NCI-H748 (cell line): ENCODE data around the gene CCNL1.

Experiments used
- DNase-seq: peaks from one replicate; lab custom pipeline; 2025; ENCODE audit not compliant: unreplicated experiment; lab: John Stamatoyannopoulos, UW

Gene CCNL1

DNA sequence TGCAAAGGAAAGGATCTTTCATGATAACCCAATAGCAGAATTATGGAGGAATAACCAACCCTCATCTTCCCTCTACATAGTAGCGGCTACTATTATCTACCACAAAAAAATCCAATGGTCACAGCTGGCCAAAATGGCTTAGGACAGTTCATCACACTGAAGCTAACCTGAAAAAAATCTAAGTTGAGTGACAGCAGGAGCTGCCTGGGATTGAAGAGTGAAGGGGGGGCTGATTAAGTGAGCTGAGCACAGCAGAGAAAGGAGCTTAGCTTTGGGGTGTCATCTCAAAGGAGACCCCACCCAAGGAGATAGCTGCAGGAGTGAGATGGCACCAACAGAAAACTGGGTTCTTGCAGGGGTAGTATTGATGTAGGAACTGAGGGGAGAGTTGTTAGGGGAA, 33.6 kb downstream of the CCNL1 start:
- DNase-seq, result no peak

DNA sequence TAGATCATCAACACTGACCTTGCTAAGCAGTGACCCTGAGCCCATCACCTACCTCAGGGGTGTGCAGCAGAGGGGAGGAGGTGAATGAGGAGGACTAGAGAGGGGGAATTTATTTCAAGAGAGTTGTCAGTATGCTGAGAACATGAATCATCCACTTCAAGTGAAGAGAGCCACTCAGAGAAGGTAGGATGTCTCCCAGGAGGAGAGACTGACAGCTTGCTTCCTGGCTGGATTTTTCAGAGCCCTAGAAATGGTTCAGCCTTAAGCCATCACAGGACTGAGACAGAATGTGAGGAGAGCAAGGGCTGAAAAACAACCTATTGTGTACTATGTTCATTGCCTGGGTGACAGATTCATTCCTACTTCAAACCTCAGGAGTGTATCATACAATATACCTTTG, 34.8 kb downstream of the CCNL1 start:
- DNase-seq, result no peak

DNA sequence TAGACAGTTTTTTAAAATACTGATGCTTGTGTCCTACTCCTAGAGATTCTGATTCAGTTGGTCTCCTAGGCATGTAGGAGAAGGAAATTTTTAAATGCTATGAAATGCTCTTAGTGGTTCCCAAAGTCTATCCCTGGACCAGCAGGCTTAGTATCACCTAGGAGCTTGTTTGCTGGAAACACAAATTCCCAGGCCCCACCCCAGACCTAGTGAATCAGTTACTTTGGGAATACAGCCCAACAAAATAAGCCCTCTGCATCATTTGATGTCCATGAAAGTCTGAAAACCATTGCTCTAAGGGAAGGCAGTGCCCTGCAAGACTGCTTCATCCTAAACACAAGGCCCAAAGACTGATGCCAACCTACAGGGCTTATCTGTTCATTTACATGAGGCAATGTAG, 36.3 kb downstream of the CCNL1 start:
- no peak for DNase-seq

DNA sequence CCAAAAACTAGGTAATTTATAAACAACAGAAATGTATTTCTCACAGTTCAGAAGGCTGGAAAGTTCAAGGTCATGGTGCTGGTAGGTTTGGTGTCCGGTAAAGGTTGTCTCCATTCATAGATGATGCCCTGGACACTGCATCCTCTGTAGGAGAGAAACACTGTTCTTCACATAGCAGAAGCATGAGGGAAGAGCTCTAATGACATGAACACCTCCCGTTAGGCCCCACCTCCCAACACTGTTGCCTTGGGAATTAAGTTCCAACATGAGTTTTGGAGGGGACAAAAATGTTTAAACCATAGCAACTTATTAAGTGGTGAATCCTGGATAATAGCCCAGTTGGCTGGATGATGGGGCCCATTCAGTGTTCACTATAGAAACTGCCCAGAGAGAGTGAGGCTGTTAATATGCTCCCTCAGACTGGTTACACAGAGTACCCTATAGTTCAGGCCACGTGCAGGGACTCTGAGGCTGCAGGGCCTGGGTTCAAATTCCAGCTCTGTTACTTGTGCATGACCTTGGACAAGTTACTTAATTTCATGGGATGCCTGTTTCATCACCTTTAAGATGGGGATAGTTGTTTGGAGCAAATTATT, 37.0 kb downstream of the CCNL1 start:
- DNase-seq, result no peak

DNA sequence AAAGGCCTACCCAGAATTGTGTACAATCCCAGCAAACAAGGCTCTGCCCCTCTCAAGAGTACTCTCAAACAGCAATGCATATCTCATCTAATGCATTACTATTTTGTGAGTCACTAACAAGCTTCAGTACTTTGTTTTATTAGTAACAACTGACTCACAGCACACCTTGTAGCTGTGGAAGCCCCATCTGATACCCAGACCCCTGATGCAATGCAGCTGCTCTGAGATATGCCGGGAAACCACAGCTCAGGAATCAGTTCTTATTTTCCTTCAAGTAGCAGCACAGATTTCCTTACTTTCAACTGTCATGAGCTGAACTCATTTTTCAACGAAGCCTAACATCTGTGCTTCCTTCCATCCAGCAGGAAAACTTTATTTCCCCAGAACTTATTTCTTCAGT, 37.8 kb downstream of the CCNL1 start:
- no peak for DNase-seq

DNA sequence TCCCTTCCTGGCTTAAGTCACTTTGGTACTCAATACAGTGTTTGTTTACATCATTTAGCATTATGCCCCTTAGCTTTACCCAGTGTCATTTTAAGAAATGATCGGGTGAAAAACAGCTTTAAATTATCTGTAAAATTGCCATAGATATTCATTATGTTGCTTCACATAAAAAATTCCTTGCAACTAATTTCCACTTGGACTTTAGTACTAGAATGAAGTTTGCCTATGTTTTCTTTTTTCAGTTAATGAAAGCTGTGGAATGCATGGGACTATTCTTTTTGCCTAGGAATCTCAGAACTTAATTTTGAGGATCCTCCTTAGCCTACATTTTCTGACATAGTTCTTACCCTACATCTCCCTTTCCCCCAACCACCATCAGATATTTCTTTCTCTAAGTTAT, 38.4 kb downstream of the CCNL1 start:
- no peak for DNase-seq

DNA sequence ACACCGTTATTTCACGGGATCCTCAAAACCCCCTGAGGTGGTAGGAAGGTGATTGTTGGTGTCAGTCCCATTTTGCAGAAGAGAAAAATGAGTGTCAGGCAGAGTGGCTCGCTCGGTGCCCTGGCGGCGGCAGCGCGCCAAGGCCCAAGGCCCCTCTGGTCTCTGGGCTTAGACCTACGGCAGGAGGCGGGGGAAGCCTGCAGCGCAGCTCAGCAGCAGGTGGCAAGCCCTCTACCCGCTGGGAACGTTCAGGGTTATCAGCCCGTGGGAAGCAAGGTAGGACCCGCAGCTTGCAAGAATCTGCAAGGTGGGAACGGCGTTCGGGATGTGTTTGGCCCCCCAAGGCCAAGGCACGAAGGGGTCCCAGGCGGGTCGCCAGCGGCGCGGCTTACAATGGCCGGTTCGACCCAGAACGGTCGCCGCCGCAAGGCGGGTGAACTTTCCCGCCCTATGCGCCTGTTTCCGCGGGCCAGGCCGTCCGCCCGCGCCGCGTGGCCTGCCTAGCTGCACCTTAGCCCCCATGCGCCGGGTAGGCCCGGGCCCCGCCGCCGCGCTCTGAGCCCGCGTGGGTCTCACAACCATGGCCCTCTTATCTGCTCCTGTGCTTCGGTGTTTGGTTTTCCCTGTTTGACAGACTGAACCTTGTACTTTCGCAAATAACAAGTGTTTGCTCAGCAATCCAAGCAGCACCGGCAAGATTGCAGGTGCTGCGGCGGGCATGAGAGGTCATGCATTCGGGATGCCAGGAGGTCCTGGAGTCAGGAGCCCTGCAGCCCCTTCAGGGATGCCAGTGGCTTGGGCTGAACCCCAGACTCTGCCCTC, 39.7 kb downstream of the CCNL1 start:
- no peak for DNase-seq

DNA sequence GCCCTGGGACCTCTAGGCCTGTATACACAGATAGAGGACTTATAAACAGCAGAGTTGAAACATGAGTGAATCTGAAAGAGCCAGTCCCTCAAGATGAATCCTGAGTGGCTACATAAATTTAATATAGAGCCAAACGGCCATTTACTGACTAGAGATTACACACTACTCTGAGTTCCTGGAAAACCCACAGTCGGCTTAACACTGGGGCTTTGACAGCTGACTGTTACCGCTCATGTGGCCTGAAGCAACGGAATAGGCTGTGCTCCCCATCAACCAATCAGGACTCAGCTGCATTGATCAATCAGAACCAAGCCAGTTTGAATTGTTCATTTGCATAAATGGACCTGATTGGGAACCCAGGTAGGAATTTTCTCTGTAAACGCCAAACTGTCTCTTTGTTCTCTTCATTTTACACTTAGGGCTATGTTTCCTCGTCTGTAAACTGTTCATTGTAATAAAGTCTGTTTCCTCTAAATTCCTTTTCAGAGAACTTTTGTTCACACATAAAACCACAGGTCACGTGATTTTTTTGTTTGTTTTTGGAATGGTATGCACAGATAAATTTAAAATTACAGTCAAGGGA, 40.5 kb downstream of the CCNL1 start:
- no peak for DNase-seq

DNA sequence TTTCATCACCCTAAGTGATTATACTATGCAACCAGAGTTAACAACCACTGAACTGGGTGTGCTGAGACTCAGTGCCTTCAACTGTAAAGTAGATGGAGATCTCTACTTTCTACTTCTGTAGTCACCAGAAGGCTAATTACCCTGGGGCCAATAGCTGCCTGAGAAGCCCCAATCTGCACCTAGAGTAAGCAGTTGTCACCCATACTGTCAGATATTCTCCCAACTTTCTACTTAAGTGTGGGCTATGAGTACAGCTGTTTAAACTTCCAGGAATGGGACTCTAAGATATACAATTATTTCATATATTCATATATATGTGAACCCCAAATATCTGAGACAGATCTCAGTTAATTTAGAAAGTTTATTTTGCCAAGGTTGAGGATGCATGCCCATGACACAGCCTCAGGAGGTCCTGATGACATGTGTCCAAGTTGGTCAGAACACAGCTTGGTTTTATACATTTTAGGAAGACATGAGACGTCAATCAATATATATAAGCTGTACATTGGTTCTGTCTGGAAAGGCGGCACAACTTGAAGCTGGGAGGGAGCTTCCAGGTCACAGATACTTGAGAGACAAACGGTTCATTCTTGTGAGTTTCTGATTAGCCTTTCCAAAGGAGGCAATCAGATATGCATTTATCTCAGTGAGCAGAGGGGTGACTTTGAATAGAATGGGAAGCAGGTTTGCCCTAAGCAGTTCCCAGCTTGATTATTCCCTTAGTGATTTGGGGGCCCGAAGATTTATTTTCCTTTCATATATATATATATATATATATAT, 41.9 kb downstream of the CCNL1 start:
- DNase-seq, result no peak

DNA sequence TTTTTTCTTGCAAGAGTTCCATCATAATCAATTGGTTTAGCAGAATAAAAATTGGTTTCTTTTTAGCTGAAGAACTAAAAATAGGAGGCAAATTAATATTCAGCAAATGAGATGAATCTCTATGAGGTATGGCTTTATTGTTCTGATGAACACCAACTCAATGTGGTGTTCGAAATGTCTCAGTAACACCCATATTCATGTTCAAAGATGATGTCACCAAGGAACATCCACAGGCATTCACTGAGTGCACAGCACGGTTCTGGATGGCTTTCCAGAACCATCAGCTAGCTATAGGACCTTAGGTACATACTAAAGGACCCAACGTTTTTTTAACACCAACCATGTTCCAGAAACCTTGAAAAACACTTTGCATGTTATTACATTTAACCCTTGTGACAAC, 42.7 kb downstream of the CCNL1 start:
- no peak for DNase-seq

DNA sequence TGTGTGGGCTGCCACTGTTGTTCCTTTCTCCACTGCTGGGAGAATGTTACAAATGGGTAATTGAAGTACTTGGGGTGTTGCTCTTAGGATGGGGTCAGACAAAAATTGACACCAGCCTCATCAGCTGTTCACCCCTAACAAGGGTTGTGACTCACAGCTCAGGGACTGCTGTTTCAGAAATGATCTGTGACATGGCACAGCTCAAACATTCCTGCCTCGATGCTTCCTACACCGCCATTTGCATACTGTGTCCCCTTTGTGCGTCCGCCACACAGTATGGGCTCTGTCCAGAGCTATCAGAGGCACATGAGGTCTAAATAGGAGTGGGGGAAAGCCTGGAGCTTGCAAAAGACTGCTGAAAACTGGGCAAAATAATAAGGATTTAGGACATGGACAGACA, 43.9 kb downstream of the CCNL1 start:
- no peak for DNase-seq

DNA sequence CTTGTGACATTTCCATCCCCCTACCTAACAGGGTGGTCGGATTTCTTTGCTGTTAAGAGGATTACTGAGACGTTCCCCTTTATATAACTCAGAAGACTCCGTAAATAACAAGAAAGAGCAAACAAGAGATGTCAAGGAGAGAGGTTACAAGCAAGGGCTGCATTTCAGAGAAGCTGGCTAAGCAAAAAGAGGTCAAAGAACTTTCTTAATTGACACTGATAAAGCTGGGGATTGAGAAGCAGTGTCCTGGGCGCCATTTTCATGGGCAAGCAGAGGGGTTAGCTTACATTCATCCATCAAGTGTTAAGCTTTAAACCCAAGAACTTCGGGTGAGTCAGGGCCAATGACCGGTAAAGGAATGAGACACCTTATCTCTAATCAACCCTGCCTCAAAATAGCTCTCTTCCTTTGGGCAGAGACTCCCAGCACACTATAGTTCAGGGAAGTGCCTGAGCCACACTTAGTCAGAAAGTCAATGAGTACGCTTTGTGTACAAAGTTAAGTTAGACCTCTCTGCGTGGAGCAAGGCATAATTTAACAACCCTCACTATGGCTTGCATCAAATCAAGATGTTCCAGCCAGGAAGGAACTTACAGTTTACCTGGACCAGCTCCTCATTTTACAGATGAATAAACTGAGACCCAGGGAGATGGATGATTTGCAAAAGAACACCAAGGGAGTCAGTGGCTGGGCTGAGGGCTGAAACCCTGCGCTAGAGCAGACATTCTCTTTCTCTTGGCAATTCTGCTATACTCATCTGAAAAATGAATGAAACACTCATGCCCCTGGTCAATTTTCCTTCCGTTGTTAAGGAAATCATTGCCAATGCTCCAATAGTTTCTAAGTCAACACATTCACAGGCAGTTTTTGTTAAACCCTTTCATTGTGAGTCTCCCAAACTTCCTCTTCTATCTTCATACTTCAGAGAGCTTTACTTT, 44.6 kb downstream of the CCNL1 start:
- no peak for DNase-seq

DNA sequence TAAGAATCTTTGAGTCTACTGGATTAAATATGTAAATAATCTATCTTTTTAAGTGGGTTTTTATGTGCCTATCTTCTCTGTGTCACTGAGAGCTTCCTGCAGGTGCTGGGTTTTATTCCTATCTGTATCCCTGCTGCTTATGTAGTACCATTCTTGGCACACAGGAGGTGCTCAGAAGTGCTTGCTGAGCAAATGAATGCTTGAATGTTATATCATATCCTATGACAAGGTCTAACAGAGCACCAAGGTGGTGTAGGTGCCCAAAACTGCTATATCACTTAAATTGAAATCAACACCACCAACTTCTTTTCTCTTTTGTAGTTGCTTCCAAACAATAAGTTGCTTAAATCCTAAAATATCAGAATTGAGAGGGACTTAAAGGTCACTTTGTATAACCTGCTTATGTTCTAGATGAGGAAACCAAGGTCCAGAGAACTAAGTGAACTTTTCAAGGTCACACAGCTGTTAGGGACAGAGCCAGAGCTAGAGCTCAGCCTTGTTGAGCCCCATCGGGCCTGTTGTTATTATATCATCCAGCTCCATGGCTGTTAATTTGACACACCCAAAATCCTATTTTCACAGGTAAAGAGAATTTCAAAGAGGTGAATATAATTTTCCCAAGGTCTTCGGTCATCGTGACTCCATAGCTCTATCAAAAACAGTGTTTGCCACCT, 46.0 kb downstream of the CCNL1 start:
- no peak for DNase-seq

DNA sequence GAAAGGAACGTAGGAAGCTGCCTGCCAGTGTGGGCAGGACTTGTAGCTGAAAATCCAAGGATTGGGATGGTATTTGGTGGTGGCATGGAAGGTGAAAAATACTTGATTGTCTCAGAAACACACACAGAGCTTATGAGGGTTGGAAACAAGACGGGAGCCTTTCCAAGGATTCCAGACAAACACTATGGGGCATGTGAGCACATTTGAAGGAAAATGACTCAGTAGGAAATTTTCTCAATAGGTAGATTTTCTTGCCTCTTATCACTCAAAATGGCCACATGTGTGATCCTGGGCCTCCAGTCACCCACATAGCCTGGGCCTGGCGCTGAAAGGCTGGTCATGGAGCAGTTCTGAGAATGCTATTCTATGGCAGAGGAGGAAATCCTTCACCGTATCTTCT, 47.4 kb downstream of the CCNL1 start:
- DNase-seq, result no peak

DNA sequence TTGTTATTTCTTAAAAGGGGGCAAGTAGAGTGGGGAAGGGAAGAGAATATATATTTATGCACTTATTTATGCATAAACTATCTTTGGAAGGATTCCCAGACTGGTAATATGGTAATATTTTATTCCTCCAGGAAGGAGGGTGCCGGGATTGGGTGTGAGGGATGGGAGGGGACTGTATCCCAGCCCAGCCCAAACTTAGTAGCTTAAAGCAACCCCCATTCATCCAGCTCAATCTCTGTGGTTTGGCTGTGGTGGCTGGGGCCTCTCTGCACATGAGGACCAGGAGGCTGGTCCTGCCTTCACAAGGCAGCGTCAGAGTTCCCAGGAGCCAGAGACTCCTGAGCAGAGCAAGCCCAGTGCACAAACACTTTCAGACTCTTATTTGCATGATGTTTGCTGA, 48.4 kb downstream of the CCNL1 start:
- DNase-seq, result no peak

DNA sequence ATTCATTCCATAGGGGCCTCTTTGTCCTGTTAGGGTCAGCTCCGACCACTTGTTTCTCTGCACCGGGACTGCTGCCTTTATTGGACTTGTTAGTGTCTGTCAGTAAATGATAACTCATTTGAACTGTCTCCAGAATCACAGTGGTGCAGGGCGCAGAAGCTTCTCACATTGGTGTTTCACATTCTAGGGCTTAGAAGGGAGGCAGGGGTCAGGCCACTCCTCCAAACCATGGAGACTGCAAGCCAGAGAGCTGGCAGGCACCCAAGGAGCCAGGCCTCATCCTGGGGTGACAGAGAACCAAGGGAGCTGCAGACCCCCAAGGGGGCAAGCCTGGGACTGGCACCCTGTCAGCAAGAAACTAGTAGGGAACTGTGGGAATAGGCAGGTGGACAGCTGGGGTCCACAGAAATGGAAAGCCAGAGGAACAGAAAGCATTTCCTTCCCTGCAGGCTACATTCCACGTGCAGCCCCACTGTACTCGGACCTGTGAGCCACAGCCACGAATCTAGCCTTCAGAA, 49.1 kb downstream of the CCNL1 start:
- no peak for DNase-seq

DNA sequence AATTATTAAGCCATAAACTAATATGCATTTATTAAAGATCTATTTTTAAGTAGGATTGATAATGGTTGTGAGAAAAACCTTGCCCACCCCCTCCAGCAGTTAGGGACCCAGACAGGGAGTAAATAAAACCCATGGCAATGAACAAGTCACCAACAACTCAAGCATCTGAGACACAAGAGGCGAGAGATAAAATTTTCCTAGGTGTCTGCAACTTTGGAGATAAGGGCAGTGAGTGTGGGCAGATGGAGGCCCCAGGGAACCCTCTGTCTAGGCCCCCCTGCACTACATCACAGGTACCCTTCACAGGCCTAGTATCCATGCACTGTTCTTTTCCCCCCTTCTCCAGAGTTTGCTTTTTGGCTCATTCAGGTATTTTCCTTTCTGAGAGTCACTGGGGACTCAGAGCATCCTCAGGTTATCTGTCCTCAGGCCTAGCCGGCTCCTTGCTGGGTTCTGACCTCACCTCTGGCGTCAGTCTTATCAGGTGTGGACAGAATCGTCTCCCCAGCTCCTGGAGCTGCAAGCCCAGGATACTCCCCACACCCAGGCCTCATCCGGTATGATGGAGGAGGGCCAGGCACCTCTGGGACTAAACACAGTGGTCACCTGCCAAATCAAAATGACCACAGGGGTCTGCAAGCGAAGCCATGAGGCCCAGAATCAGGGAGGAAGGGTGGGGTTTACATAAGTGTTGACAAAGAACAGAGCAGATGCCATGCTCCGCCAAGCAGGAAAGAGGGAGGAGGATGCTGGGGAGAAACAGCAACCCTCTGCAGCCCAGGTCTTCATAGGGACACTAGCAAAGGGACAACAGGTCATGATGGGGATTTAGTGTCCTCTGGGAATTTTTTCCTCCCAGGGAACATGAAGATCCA, 50.4 kb downstream of the CCNL1 start:
- DNase-seq, result peak; percentile 42

DNA sequence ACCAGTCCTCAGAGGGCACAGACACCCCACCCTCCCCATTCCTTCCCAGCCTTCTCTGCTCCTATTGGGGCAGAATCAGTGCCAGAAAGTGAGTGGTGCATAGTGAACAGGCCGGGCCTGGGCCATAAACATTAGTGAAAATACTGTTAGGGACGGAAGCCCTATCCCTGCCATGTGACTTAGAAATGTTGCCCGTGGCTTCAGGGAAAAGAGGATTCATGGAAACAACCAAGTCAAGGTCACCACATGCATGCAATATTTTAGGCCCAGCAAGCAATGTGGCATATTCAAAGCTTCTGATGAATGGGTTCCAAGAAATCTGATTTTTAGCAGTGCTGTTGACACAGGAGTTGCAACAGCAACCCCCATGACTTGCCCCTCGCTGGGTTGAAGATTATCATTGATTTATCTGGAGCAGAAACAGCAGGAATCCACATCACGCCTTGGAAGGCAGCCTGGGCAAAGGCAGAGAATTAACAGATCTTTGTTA, 52.3 kb downstream of the CCNL1 start:
- DNase-seq, result no peak

DNA sequence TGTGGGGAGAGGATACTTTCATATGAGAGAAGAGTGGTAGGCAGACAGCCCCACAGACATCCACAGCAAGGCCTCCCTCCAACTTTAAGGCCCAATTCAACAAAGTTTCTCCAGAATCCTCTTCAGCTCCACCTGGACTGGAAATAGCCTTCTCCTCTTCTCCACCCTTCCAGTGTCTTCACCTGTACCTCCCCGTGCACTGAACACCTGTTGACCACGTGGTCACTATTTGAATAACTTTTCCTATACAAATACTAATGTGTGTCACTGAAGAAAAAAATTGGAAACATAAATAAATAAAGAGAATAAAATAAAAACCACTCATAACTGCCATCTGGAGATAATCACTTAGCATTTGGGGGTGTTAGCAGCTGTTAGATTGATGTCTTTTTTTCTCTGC, 52.9 kb downstream of the CCNL1 start:
- peak; percentile 7 for DNase-seq
